GM06990 (cell line): ENCODE data around the gene NT5C3B.

Source experiments
- DNase-seq: peaks from one replicate; pipeline ENCODE4 v3.0.0-alpha.2; 2011; ENCODE audit not compliant: insufficient read length; ENCODE audit errors: extremely low read depth
- H3K27me3 ChIP-seq: replicated peaks from 2 replicates; pipeline ENCODE4 v1.6.0; 2011; ENCODE audit warnings: low read length; ENCODE audit not compliant: control insufficient read depth, insufficient read depth
- H3K36me3 ChIP-seq: 2 replicates; pipeline ENCODE4 v1.5.1; 2011; ENCODE audit warnings: low read length; ENCODE audit not compliant: control insufficient read depth, insufficient read depth
- H3K4me3 ChIP-seq: replicated peaks from 2 replicates; pipeline ENCODE4 v1.5.1; 2011; ENCODE audit warnings: low read depth, mild to moderate bottlenecking, control low read depth, low read length
- TF ChIP-seq, protein P1 (sequence below): IDR thresholded peaks from 2 replicates; pipeline ENCODE4 v1.5.1; 2011; ENCODE audit warnings: low read length, control low read depth, mild to moderate bottlenecking, inconsistent platforms; ENCODE audit not compliant: insufficient read depth, poor library complexity, severe bottlenecking

The NT5C3B gene

DNA sequence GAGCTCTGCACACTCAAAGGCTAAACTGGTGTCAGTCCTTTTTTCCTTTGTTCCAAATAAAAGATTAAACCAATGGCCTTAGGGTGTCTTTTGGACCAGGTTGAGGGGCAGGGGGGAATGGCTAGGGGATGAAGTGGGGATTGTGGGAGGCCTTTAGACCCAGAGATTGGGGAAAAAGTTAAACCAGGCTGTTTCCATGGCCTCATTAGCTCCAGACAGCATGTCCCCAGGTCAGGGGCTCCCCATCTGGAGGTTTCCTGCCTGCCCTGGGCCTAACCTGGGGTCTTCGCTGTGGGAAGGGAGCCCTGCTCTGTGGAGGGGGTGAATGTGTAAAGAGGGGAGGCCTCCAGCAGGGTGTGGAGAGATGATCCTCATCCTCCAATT lies 12.9 kb downstream of the NT5C3B start:
- DNase-seq = no peak
- no peak overlapping the region for H3K4me3 ChIP-seq
- TF ChIP-seq, protein P1, sequence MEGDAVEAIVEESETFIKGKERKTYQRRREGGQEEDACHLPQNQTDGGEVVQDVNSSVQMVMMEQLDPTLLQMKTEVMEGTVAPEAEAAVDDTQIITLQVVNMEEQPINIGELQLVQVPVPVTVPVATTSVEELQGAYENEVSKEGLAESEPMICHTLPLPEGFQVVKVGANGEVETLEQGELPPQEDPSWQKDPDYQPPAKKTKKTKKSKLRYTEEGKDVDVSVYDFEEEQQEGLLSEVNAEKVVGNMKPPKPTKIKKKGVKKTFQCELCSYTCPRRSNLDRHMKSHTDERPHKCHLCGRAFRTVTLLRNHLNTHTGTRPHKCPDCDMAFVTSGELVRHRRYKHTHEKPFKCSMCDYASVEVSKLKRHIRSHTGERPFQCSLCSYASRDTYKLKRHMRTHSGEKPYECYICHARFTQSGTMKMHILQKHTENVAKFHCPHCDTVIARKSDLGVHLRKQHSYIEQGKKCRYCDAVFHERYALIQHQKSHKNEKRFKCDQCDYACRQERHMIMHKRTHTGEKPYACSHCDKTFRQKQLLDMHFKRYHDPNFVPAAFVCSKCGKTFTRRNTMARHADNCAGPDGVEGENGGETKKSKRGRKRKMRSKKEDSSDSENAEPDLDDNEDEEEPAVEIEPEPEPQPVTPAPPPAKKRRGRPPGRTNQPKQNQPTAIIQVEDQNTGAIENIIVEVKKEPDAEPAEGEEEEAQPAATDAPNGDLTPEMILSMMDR = no peak
- H3K27me3 ChIP-seq = no peaks in the 10 kb centered on the region
- peaks cover 6% of the 10 kb centered on the region for H3K36me3 ChIP-seq

- Histone ChIP-seq H3K36me3 (peaks cover 4% of the 10 kb centered on the region), H3K4me3 (no peak overlapping the region), H3K27me3 (no peaks in the 10 kb centered on the region)
- DNase-seq = no peak
- TF ChIP-seq, protein P1 = no peak
Measured at GRCh38 chr17:41822216-41823140, 13.6 kb downstream of the NT5C3B start.

GRCh38 chr17:41821776-41822175 lies 14.3 kb downstream of the NT5C3B start:
- no peak overlapping the region for H3K4me3 ChIP-seq
- no peaks in the 10 kb centered on the region for H3K27me3 ChIP-seq
- TF ChIP-seq, protein P1 = no peak
- peaks cover 4% of the 10 kb centered on the region for H3K36me3 ChIP-seq
- no peak for DNase-seq

DNA sequence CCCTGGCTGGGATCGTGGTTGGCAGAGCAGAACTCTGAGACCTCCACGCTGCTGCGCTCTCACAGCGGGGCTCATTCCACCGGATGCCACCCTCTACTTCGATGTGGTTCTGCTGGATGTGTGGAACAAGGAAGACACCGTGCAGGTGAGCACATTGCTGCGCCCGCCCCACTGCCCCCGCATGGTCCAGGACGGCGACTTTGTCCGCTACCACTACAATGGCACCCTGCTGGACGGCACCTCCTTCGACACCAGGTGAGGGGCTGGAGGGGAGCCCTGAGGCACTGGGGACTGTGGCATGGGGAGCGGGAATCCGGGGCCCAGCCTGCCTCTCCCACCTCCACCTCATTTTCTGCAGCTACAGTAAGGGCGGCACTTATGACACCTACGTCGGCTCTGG lies 18.0 kb downstream of the NT5C3B start:
- TF ChIP-seq, protein P1 = no peak
- no peaks in the 10 kb centered on the region for H3K36me3 ChIP-seq
- no peak overlapping the region for H3K4me3 ChIP-seq
- no peak for DNase-seq
- H3K27me3 ChIP-seq = no peaks in the 10 kb centered on the region

DNA sequence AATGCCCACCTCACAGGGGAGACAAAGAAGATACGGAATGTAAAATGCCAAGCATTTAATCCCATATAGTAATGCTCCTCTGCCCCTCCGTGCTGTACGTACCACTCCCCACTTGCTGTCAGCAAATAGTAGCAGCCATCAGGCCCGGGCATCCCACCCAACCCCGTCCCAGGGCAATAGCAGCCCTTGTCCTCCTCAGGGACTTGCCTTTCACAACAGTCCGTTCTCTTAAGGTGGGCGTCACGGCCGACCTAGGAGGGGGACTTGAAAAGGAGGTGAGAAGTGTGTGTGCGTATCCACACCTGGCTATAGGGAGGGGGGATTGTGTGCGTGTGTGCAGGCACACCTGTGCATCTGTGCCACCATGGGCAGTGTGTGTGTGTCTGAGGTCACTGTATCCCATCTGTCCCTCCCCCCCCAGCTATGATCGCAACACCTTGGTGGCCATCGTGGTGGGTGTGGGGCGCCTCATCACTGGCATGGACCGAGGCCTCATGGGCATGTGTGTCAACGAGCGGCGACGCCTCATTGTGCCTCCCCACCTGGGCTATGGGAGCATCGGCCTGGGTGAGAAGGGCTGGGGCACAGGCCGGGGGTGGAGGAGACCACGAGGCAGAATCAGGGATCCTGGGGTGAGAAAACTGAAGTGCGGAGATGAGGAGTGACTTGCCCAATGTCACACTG lies 19.3 kb downstream of the NT5C3B start:
- no peaks in the 10 kb centered on the region for H3K27me3 ChIP-seq
- TF ChIP-seq, protein P1 = no peak
- no peaks in the 10 kb centered on the region for H3K36me3 ChIP-seq
- no peak overlapping the region for H3K4me3 ChIP-seq
- DNase-seq = no peak
